MCF 10A (cell line): ENCODE measurements around the gene CDYL. TPM values are rescaled to one million over a fixed set of nuclear protein-coding genes. Genes with fewer than 3 reads are reported as not detected.

Experiments
- BruUV-seq: library from RNA; stranded (reverse); fragments of 400-500 nt; replicated peaks from 2 replicates; lab custom pipeline; 2021; lab: Mats Ljungman, UMichigan
- CTCF ChIA-PET: fragments of 300-600 bp; sonication (Branson Sonifier 250); formaldehyde crosslinking; extraction: SDS; loops from one replicate; lab custom pipeline; 2021; ENCODE audit warnings: antibody characterized with exemption, inconsistent platforms; lab: Yijun Ruan, JAX
- POLR2A ChIA-PET: fragments of 300-600, 350-650 bp; sonication (Branson Sonifier 250); formaldehyde crosslinking; extraction: SDS; loops from one replicate; lab custom pipeline; 2020; ENCODE audit warnings: antibody characterized with exemption, inconsistent platforms; lab: Yijun Ruan, JAX
- DNase-seq: peaks from one replicate; pipeline ENCODE4 v3.0.0-alpha.2; 2018; ENCODE audit not compliant: unreplicated experiment
- H3K27ac Mint-ChIP-seq: one replicate; pipeline ENCODE4 v1.8.0; 2022; ENCODE audit warnings: mild to moderate bottlenecking, low read depth, mixed read lengths; ENCODE audit not compliant: unreplicated experiment
- H3K27me3 Mint-ChIP-seq: one replicate; pipeline ENCODE4 v1.8.0; 2022; ENCODE audit warnings: mixed read lengths; ENCODE audit not compliant: insufficient read depth, unreplicated experiment
- H3K36me3 Mint-ChIP-seq: one replicate; pipeline ENCODE4 v1.8.0; 2022; ENCODE audit warnings: mild to moderate bottlenecking, moderate library complexity, mixed read lengths; ENCODE audit not compliant: insufficient read depth, unreplicated experiment
- H3K4me1 Mint-ChIP-seq: one replicate; pipeline ENCODE4 v1.8.0; 2022; ENCODE audit warnings: mixed read lengths; ENCODE audit not compliant: insufficient read depth, unreplicated experiment
- H3K4me3 Mint-ChIP-seq: one replicate; pipeline ENCODE4 v1.8.0; 2022; ENCODE audit warnings: mild to moderate bottlenecking, moderate library complexity, mixed read lengths; ENCODE audit not compliant: unreplicated experiment
- H3K9me3 Mint-ChIP-seq: one replicate; pipeline ENCODE4 v1.8.0; 2022; ENCODE audit warnings: mixed read lengths; ENCODE audit not compliant: unreplicated experiment
- CTCF ChIP-seq: fragments of 200-600 bp; IDR thresholded peaks from one replicate; pipeline ENCODE4 v1.8.0; 2022; ENCODE audit warnings: antibody characterized with exemption, mild to moderate bottlenecking; ENCODE audit not compliant: unreplicated experiment
- intact Hi-C: fragments of 100-400 bp; cut with micrococcal nuclease; formaldehyde crosslinking; loops from 2 replicates; pipeline ENCODE4 v1.14.1; 2022
- total RNA-seq: library from RNA; stranded (reverse); gene quantifications from 2 replicates; pipeline ENCODE4 v1.2.3, GENCODE V29; 2022

Gene CDYL
- total RNA-seq, 1 experiment from 2014 or later: 48.9 TPM

- H3K27me3 Mint-ChIP-seq: no peaks in the 10 kb centered on the region
- H3K4me1 Mint-ChIP-seq: no peaks in the 10 kb centered on the region
- H3K36me3 Mint-ChIP-seq: peaks cover 62% of the 10 kb centered on the region
- TF ChIP-seq CTCF: no peak
- CTCF ChIA-PET: interaction anchor here (0.8 kb wide), 1 partner anchor 634 kb away, joined by 3 read pairs; no protein-coding TSS in a partner anchor
- H3K4me3 Mint-ChIP-seq: no peak overlapping the region
- POLR2A ChIA-PET: interaction anchor here (0.7 kb wide), 1 partner anchor 14 kb away, joined by 3 read pairs; no protein-coding TSS in a partner anchor
- DNase-seq: no peak
- H3K27ac Mint-ChIP-seq: no peak overlapping the region
- intact Hi-C loops: no loop called here
- no TSS peak for BruUV-seq
- no peaks in the 10 kb centered on the region for H3K9me3 Mint-ChIP-seq
Observed at GRCh38 chr6:4896401-4896800, 120.2 kb downstream of the CDYL start.

- Mint-ChIP-seq H3K9me3 (no peaks in the 10 kb centered on the region), H3K36me3 (peaks cover 47% of the 10 kb centered on the region), H3K27ac (no peak overlapping the region), H3K4me3 (no peak overlapping the region), H3K27me3 (no peaks in the 10 kb centered on the region), H3K4me1 (no peaks in the 10 kb centered on the region)
- CTCF ChIA-PET: interaction anchor here (0.7 kb wide), 1 partner anchor 1589 kb away, joined by 3 read pairs; no protein-coding TSS in a partner anchor
- no peak for DNase-seq
- POLR2A ChIA-PET: no interaction called here
- intact Hi-C loops: no loop called here
- BruUV-seq: no TSS peak
- TF ChIP-seq CTCF: no peak
Observed at GRCh38 chr6:4899249-4900034, 123.2 kb downstream of the CDYL start.

- BruUV-seq: no TSS peak
- no peak for TF ChIP-seq CTCF
- Mint-ChIP-seq H3K4me3 (no peak overlapping the region), H3K4me1 (peaks cover 5% of the 10 kb centered on the region), H3K36me3 (peaks cover 37% of the 10 kb centered on the region), H3K27ac (no peak overlapping the region), H3K9me3 (no peaks in the 10 kb centered on the region), H3K27me3 (no peaks in the 10 kb centered on the region)
- intact Hi-C loops: no loop called here
- POLR2A ChIA-PET: interaction anchor here (0.7 kb wide), 1 partner anchor 51 kb away, joined by 3 read pairs; no protein-coding TSS in a partner anchor
- CTCF ChIA-PET: interaction anchor here (0.6 kb wide), 1 partner anchor 581 kb away, joined by 3 read pairs; no protein-coding TSS in a partner anchor
- no peak for DNase-seq
Observed at GRCh38 chr6:4901386-4902061, 125.3 kb downstream of the CDYL start.

GRCh38 chr6:4902363-4902762 lies 126.2 kb downstream of the CDYL start:
- H3K4me1 Mint-ChIP-seq: peaks cover 5% of the 10 kb centered on the region
- CTCF ChIA-PET: interaction anchor here (0.6 kb wide), 1 partner anchor 582 kb away, joined by 3 read pairs; no protein-coding TSS in a partner anchor
- DNase-seq: no peak
- POLR2A ChIA-PET: interaction anchor here (0.7 kb wide), 1 partner anchor 50 kb away, joined by 3 read pairs; no protein-coding TSS in a partner anchor
- no peak for TF ChIP-seq CTCF
- intact Hi-C loops: no loop called here
- no TSS peak for BruUV-seq
- H3K27me3 Mint-ChIP-seq: no peaks in the 10 kb centered on the region
- no peak overlapping the region for H3K27ac Mint-ChIP-seq
- no peaks in the 10 kb centered on the region for H3K9me3 Mint-ChIP-seq
- H3K36me3 Mint-ChIP-seq: peaks cover 36% of the 10 kb centered on the region
- H3K4me3 Mint-ChIP-seq: no peak overlapping the region
